ENCODE data around the gene SGIP1. TPM values are rescaled to one million over a fixed set of nuclear protein-coding genes. Genes with fewer than 3 reads are reported as not detected.

Gene SGIP1
- polyA plus RNA-seq, 3 donors = not detected

- no peak overlapping the region for H3K9ac ChIP-seq (ENCODE audit: insufficient read depth, low read length, poor library complexity, severe bottlenecking)
- H3K27me3 ChIP-seq (ENCODE audit: control insufficient read depth in 2 of 2, insufficient read depth in 2 of 2, low read length in 2 of 2) = no peaks in the 10 kb centered on the region
- H3K9me3 Mint-ChIP-seq = peaks cover 17 to 27% (median 21%) of the 10 kb centered on the region in 7 donors
- H3K27ac ChIP-seq (ENCODE audit: low read depth in 1 of 2, low read length in 2 of 2) = no peak overlapping the region
- no peaks in the 10 kb centered on the region for H3K4me1 Mint-ChIP-seq
- H3K36me3 ChIP-seq (replicated peaks in 1 of 2; ENCODE audit: control insufficient read depth in 1 of 2, insufficient read depth in 2 of 2, low read length in 2 of 2) = no peaks in the 10 kb centered on the region
- H4K20me1 ChIP-seq (ENCODE audit: insufficient read depth, low read length) = no peaks in the 10 kb centered on the region
- H3K4me2 ChIP-seq (replicated peaks; ENCODE audit: extremely low read depth, low read length, poor library complexity, severe bottlenecking) = no peak overlapping the region
- no peak overlapping the region for H3K4me3 ChIP-seq (replicated peaks in 1 of 3; ENCODE audit: low read depth in 2 of 3, low read length in 3 of 3)
- H3K9me3 ChIP-seq (replicated peaks in 1 of 2; ENCODE audit: control insufficient read depth in 1 of 2, insufficient read depth in 1 of 2, low read length in 2 of 2) = peaks cover 4 to 9% of the 10 kb centered on the region in 2 donors
- H3K79me2 ChIP-seq (ENCODE audit: insufficient read depth, low read length) = no peaks in the 10 kb centered on the region
- DNase-seq = no peak
- H3K4me1 ChIP-seq (ENCODE audit: control insufficient read depth in 1 of 2, insufficient read depth in 2 of 2, low read length in 2 of 2) = no peaks in the 10 kb centered on the region
- H2AFZ ChIP-seq (ENCODE audit: insufficient read depth, low read depth, low read length, poor library complexity, severe bottlenecking) = no peak overlapping the region
- intact Hi-C loops (cut with micrococcal nuclease) = no loop called here
- no peak overlapping the region for H3K4me3 Mint-ChIP-seq
- H3K36me3 Mint-ChIP-seq = peaks cover 0 to 23% of the 10 kb centered on the region in 2 donors
- no peak overlapping the region for H3K27ac Mint-ChIP-seq
- no peak for TF ChIP-seq CTCF (IDR thresholded peaks at IDR 0.05)
- WGBS (ENCODE audit: insufficient coverage) = no CpG with 5 or more reads among the region's 4 CpGs
- no peaks in the 10 kb centered on the region for H3K27me3 Mint-ChIP-seq (ENCODE audit: low read depth in 3 of 3)
These were observed 244.3 kb downstream of the SGIP1 start for GRCh38 chr1:66778266-66778665.

- Mint-ChIP-seq H3K4me1 (no peaks in the 10 kb centered on the region), H3K27ac (no peak overlapping the region), H3K4me3 (no peak overlapping the region), H3K9me3 (peaks cover 17 to 27% (median 21%) of the 10 kb centered on the region in 7 donors), H3K27me3 (ENCODE audit: low read depth in 3 of 3) (no peaks in the 10 kb centered on the region), H3K36me3 (peaks cover 0 to 18% of the 10 kb centered on the region in 2 donors)
- no peak overlapping the region for H2AFZ ChIP-seq (ENCODE audit: insufficient read depth, low read depth, low read length, poor library complexity, severe bottlenecking)
- H3K36me3 ChIP-seq (replicated peaks in 1 of 2; ENCODE audit: control insufficient read depth in 1 of 2, insufficient read depth in 2 of 2, low read length in 2 of 2) = no peaks in the 10 kb centered on the region
- no CpG with 5 or more reads among the region's 4 CpGs for WGBS (ENCODE audit: insufficient coverage)
- H3K4me2 ChIP-seq (replicated peaks; ENCODE audit: extremely low read depth, low read length, poor library complexity, severe bottlenecking) = no peak overlapping the region
- no peaks in the 10 kb centered on the region for H3K27me3 ChIP-seq (ENCODE audit: control insufficient read depth in 2 of 2, insufficient read depth in 2 of 2, low read length in 2 of 2)
- H3K4me1 ChIP-seq (ENCODE audit: control insufficient read depth in 1 of 2, insufficient read depth in 2 of 2, low read length in 2 of 2) = no peaks in the 10 kb centered on the region
- DNase-seq = no peak
- no peaks in the 10 kb centered on the region for H4K20me1 ChIP-seq (ENCODE audit: insufficient read depth, low read length)
- no peaks in the 10 kb centered on the region for H3K79me2 ChIP-seq (ENCODE audit: insufficient read depth, low read length)
- intact Hi-C loops (cut with micrococcal nuclease) = no loop called here
- no peak overlapping the region for H3K9ac ChIP-seq (ENCODE audit: insufficient read depth, low read length, poor library complexity, severe bottlenecking)
- TF ChIP-seq CTCF (IDR thresholded peaks at IDR 0.05) = no peak
- no peak overlapping the region for H3K27ac ChIP-seq (ENCODE audit: low read depth in 1 of 2, low read length in 2 of 2)
- H3K4me3 ChIP-seq (replicated peaks in 1 of 3; ENCODE audit: low read depth in 2 of 3, low read length in 3 of 3) = no peak overlapping the region
- peaks cover 4 to 9% of the 10 kb centered on the region in 2 donors for H3K9me3 ChIP-seq (replicated peaks in 1 of 2; ENCODE audit: control insufficient read depth in 1 of 2, insufficient read depth in 1 of 2, low read length in 2 of 2)
These were observed 245.0 kb downstream of the SGIP1 start for GRCh38 chr1:66778969-66779368.

Measured in CD14-positive monocyte (primary cell).